Right cardiac atrium (tissue), 5 donors: Measurements from ENCODE around the gene PEX5. TPM values are rescaled to one million over a fixed set of nuclear protein-coding genes. Genes with fewer than 3 reads are reported as not detected.
"Not testable (repeated sequence)": the region's sequence is repeated elsewhere in the genome, so short reads cannot be mapped to it uniquely, and the experiment has no call there.

ENCODE experiments used
- ATAC-seq, 2 donors: fragments of 200-7000 bp; cut with Tn5 transposase; one replicate each; pipeline versions ENCODE4 v1.8.0 to v1.9.1; 2020; ENCODE audit warnings: moderate library complexity in 2 of 2, mild to moderate bottlenecking in 1 of 2
- DNase-seq, 3 donors: peaks; one replicate each; pipeline ENCODE4 v3.0.0-alpha.2; 2020
- H3K27ac ChIP-seq: one replicate; pipeline ENCODE4 v1.5.1; 2013; ENCODE audit warnings: mild to moderate bottlenecking, low read length, control low read depth, moderate library complexity
- H3K27me3 ChIP-seq: one replicate; pipeline ENCODE4 v1.6.1; 2013; ENCODE audit not compliant: control insufficient read depth, insufficient read depth
- H3K4me1 ChIP-seq: one replicate; pipeline ENCODE4 v1.6.1; 2013; ENCODE audit warnings: low read length; ENCODE audit not compliant: control insufficient read depth, insufficient read depth
- H3K4me3 ChIP-seq: one replicate; pipeline ENCODE4 v1.5.1; 2013; ENCODE audit warnings: low read length, control low read depth
- H3K9me3 ChIP-seq: one replicate; pipeline ENCODE4 v1.6.1; 2013; ENCODE audit warnings: low read length; ENCODE audit not compliant: control insufficient read depth
- WGBS: extraction: QIAGEN DNeasy Blood & Tissue Kit; methylation state at CpG from one replicate; pipeline ENCODE4 v1.1.7; 2013; 5-methylcytosine and 5-hydroxymethylcytosine counted together
- intact Hi-C, 4 donors: fragments of 100-400 bp; cut with DNase I; formaldehyde crosslinking; loops; one replicate each; pipeline versions ENCODE4 v1.11.0 to v1.14.0; 2022 to 2023
- polyA plus RNA-seq: library from polyadenylated mRNA; stranded (reverse); fragments of 200-250 nt; gene quantifications from one replicate; pipeline ENCODE4 v1.2.3, GENCODE V29; 2013
- total RNA-seq, 4 donors: library from RNA; stranded (reverse); fragmentation: NEBNext Ultra II Directional; extraction: Animal tissue kit (Norgen Biotek cat#: 25700); gene quantifications; one replicate each; pipeline ENCODE4 v1.2.1, GENCODE V29; 2021
- donor health status: healthy with polysubstance abuse.
- donor health status: DM: no; HTN: yes; CAD: no.
- donor health status: DM: no; HTN: no; CAD: no.
- donor health status: DM: no; HTN: yes; CAD: no; lungs with severe emphysema.
- donor health status: DM: yes; HTN: yes; CAD: no.

PEX5 gene
- total and polyA plus RNA-seq, 5 donors = 13.0 to 35.2 (median 24.6) TPM

DNA sequence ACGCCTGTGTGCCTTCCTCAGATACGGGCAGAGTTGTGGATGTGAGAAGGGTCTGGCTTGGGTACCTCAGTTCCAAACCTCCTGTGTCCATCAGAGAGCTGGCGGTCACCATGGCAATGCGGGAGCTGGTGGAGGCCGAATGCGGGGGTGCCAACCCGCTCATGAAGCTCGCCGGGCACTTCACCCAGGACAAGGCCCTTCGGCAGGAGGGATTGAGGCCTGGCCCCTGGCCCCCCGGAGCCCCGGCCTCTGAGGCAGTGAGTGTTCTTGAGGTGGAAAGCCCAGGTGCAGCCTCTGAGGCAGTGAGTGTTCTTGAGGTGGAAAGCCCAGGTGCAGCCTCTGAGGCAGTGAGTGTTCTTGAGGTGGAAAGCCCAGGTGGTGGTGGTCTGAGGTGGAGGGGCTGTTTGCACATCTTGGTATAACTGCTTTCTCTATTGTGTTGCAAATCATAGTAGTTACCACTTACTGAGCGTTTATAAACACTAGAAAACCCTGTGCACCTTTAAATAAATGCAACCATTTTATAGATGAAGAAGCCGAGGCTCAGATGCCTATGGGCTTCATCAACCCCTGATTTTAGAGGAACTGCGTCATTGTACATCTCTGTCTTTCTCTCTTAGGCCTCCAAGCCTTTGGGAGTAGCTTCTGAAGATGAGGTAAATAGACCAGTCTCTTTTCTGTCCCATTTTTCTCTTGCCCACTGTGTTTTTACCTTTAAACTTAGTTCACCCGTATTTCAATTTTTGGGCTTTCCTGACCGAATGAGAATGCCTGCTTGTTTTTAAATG, 976 bp downstream of the PEX5 start:
- peak in 2 of 3 donors; percentile 45 to 77 for DNase-seq
- Histone ChIP-seq H3K4me3 (peak overlapping the region; percentile 90), H3K4me1 (peaks cover 5% of the 10 kb centered on the region), H3K9me3 (no peaks in the 10 kb centered on the region), H3K27me3 (no peaks in the 10 kb centered on the region), H3K27ac (no peak overlapping the region)
- intact Hi-C loops = no loop called here
- 25% methylated on average over 17 of the region's 17 CpGs for WGBS
- ATAC-seq = no peak

DNA sequence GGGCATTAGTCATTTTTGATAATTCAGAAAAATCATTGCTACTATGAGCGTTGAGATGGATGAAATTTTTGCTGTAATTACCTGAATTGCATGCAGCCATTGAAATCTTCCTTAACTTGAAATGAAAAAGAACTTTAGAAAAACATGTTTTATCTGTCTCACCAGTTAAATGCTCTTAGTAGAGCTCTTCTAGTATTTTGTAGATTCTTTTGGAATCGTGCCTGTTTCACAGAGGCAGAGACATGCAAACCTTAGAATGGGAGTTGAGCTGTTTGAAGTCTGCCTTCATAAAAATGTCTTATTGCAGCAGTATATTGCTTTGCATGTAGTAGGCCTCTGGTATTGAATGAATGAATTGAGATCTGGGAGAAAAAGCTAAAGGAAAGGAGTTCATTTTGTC, 4.2 kb downstream of the PEX5 start:
- Histone ChIP-seq H3K4me1 (no peaks in the 10 kb centered on the region), H3K27ac (no peak overlapping the region), H3K27me3 (no peaks in the 10 kb centered on the region), H3K4me3 (no peak overlapping the region), H3K9me3 (no peaks in the 10 kb centered on the region)
- 64% methylated on average over 2 of the region's 2 CpGs for WGBS
- DNase-seq = no peak
- ATAC-seq = no peak
- intact Hi-C loops = no loop called here

- Histone ChIP-seq H3K4me3 (no peak overlapping the region), H3K27me3 (no peaks in the 10 kb centered on the region), H3K4me1 (no peaks in the 10 kb centered on the region), H3K27ac (no peak overlapping the region), H3K9me3 (no peaks in the 10 kb centered on the region)
- DNase-seq (no peak), ATAC-seq (no peak)
- WGBS = 83% methylated on average over 2 of the region's 2 CpGs
- intact Hi-C loops = no loop called here
Observed at GRCh38 chr12:7197841-7198240, 8.4 kb downstream of the PEX5 start.

DNA sequence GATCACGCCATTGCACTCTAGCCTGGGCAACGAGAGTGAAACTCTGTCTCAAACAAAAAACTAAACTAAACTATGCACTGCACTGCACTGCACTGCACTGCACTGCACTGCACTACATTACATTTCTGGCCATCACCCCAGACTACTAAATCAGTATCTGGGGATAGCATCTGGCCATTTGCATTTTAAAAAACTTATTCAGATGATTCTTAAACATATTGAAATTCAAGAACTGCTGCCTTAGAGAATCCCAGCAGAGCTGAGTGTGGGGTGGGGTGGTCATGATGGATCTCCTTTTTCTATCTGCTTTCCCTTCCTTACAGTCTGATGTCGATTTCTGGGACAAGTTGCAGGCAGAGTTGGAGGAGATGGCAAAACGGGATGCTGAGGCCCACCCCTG, 13.6 kb downstream of the PEX5 start:
- DNase-seq (no peak), ATAC-seq (no peak)
- H3K4me3 ChIP-seq = no peak overlapping the region
- intact Hi-C loops = no loop called here
- 86% methylated on average over 4 of the region's 4 CpGs for WGBS
- H3K27me3 ChIP-seq = no peaks in the 10 kb centered on the region
- no peaks in the 10 kb centered on the region for H3K9me3 ChIP-seq
- H3K4me1 ChIP-seq = no peaks in the 10 kb centered on the region
- no peak overlapping the region for H3K27ac ChIP-seq

DNA sequence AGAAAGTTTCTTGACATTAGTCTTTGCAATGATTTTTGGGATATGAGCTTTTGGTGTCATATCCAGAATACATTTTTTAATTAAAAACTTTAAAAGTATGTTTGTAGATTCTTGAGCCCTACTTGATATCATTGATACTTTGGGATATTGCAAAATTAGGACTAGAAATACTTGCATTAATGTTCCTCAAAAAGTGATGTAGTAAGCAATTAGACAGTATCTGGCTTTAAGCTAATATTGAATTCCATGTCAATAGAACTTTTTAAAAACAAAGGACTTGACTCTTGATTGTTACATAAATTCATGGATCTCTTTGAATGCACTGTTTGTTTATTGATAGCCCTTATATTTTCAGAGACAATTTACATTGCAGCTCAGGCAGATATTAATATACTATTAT, 15.6 kb downstream of the PEX5 start:
- no peaks in the 10 kb centered on the region for H3K27me3 ChIP-seq
- H3K9me3 ChIP-seq = no peaks in the 10 kb centered on the region
- no peak overlapping the region for H3K27ac ChIP-seq
- no peak for DNase-seq
- ATAC-seq = no peak
- no peak overlapping the region for H3K4me3 ChIP-seq
- intact Hi-C loops = no loop called here
- H3K4me1 ChIP-seq = no peaks in the 10 kb centered on the region

DNA sequence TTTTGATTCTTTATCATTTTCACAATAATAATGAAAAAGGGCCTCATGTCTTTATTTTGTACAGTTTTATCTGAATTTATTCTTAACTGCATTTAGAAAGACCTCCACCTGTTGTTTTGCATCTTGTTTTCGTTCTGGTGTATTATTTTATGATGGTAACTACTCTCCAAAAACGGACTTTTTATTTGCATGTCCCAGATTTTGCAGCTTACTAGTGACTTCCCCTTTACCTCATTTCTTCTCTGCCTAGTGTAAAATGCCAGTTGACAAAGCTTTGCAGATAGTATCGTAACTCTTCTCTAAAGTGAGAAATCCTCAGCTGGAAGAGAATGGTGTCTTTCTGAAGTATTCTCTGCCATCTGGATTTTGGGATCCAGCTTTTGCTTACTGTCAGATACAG, 17.2 kb downstream of the PEX5 start:
- no peaks in the 10 kb centered on the region for H3K27me3 ChIP-seq
- DNase-seq = no peak
- no peak overlapping the region for H3K27ac ChIP-seq
- 88% methylated on average over 3 of the region's 3 CpGs for WGBS
- ATAC-seq = no peak
- H3K4me3 ChIP-seq = no peak overlapping the region
- intact Hi-C loops = no loop called here
- no peaks in the 10 kb centered on the region for H3K9me3 ChIP-seq
- no peaks in the 10 kb centered on the region for H3K4me1 ChIP-seq

DNA sequence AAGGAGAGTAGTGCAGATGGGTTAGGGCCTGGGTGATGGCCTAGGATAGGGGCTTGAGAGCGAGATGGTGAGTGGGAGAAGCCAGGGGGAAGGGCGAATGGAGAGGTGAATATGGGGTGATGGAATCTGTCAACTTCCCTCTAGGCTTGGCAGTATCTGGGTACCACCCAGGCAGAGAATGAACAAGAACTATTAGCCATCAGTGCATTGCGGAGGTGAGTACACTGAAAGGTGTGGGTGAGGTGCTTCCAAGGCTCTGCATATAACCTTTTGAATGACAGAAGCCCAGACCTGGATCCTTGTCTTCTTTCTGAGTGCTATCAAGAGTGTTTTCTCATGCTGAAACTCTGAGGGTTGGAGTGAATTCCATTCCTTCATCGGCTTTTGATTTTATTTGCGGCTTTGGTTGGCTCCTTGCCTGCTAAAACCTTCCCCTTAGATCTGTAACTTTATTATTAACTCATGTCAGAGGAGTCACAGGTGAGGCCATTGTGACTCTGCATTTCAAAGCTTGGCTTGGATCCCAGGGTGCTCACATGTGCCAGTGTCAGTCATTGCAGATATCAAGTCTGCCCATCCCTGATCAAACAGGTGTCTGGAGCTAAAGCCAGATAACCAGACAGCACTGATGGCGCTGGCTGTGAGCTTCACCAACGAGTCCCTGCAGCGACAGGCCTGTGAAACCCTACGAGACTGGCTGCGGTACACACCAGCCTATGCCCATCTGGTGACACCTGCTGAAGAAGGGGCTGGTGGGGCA, 18.6 kb downstream of the PEX5 start:
- Histone ChIP-seq H3K27me3 (no peaks in the 10 kb centered on the region), H3K4me3 (no peak overlapping the region), H3K9me3 (no peaks in the 10 kb centered on the region), H3K27ac (no peak overlapping the region), H3K4me1 (no peaks in the 10 kb centered on the region)
- WGBS = 94% methylated on average over 10 of the region's 10 CpGs
- ATAC-seq (no peak), DNase-seq (no peak)
- intact Hi-C loops = no loop called here

DNA sequence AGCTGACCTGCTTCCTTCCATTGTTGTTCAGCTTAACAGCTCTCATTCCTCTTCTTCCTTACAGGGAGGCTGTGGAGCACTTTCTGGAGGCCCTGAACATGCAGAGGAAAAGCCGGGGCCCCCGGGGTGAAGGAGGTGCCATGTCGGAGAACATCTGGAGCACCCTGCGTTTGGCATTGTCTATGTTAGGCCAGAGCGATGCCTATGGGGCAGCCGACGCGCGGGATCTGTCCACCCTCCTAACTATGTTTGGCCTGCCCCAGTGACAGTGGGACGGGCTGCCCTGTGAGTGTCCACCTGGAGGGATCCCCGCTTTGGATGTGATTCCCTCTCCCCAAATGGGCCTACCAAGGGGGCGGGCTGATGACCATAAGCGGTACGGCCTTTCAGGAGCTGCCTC, 20.5 kb downstream of the PEX5 start:
- WGBS = 97% methylated on average over 14 of the region's 14 CpGs
- Histone ChIP-seq H3K4me1 (no peaks in the 10 kb centered on the region), H3K27ac (no peak overlapping the region), H3K9me3 (no peaks in the 10 kb centered on the region), H3K4me3 (no peak overlapping the region), H3K27me3 (no peaks in the 10 kb centered on the region)
- DNase-seq (no peak), ATAC-seq (peak in 1 of 2 donors; percentile 18)
- intact Hi-C loops = no loop called here

DNA sequence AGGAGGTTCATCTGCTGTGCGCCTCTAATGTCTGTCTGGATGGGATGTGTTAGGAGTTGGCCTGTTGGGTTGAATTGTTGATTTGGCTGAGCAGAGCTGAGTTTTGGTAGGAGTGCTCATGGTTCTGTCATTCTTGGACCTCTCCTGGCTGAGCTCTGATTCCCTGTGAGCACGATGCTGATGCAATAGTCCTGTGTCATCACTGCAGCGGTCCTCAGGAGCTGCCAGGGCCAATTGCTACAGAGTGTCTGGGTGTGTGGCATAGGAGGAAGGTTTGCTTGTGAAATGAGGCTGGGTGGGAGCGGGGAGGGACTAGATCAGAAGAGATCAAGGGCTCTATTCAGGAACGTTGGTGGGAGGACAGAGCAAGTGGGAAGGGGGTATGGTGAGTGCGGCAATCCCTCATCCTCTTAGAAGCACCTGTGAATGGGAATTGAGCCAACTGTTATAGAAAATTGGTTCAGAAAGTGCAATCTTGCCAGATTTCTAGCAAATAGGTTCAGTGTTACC, 21.2 kb downstream of the PEX5 start:
- ATAC-seq = no peak

DNA sequence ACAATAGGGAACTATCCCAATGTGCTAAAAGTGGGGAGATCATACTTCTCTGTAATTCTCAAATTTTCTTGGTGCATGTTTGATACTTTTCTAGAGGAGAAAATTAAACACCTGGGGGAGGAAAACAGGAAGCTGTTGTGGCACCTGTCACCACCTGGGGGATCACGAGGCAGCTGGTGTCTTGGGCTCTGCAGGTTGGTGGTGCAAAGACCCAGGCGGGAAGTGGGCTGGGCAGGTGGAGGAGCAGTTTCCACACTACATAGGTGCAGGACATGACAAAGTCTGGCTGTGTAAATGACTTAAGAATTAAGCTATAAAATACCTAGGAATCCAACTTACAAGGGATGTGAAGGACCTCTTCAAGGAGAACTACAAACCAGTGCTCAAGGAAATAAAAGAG, 23.2 kb downstream of the PEX5 start:
- H3K4me3 ChIP-seq = no peak overlapping the region
- H3K4me1 ChIP-seq = no peaks in the 10 kb centered on the region
- no peaks in the 10 kb centered on the region for H3K9me3 ChIP-seq
- no peak overlapping the region for H3K27ac ChIP-seq
- no peaks in the 10 kb centered on the region for H3K27me3 ChIP-seq
- 97% methylated on average over 2 of the region's 2 CpGs for WGBS
- no peak for ATAC-seq
- no peak for DNase-seq
- intact Hi-C loops = no loop called here

More for the DNA sequence above, 21.2 kb downstream of the PEX5 start:
- 85% methylated on average over 6 of the region's 6 CpGs for WGBS
- H3K4me3 ChIP-seq = no peak overlapping the region
- no peaks in the 10 kb centered on the region for H3K27me3 ChIP-seq
- no peaks in the 10 kb centered on the region for H3K9me3 ChIP-seq
- DNase-seq = no peak
- H3K27ac ChIP-seq = no peak overlapping the region
- intact Hi-C loops = no loop called here
- no peaks in the 10 kb centered on the region for H3K4me1 ChIP-seq

GRCh38 chr12:7213745-7214144, 24.3 kb downstream of the PEX5 start:
- not testable (repeated sequence) for DNase-seq, H3K4me3 ChIP-seq

More at GRCh38 chr12:7213745-7214144, 24.3 kb downstream of the PEX5 start:
- H3K27ac ChIP-seq, H3K27me3 ChIP-seq, intact Hi-C loops, H3K9me3 ChIP-seq, ATAC-seq, H3K4me1 ChIP-seq: not testable (repeated sequence)
- WGBS = no CpG with 5 or more reads among the region's 2 CpGs
